SK-N-SH (cell line): Measurements from ENCODE around the gene AHCYL2. TPM values are rescaled to one million over a fixed set of nuclear protein-coding genes. Genes with fewer than 3 reads are reported as not detected.

Source experiments
- CTCF ChIA-PET: fragments of 300-600, 350-600 bp; formaldehyde crosslinking; extraction: SDS; loops from one replicate; lab custom pipeline; 2021; lab: Yijun Ruan, JAX
- POLR2A ChIA-PET: fragments of 350-600 bp; sonication (Branson Sonifier 250); formaldehyde crosslinking; extraction: SDS; loops from one replicate; lab custom pipeline; 2020; ENCODE audit warnings: antibody characterized with exemption, inconsistent platforms; lab: Yijun Ruan, JAX
- DNase-seq: peaks from one replicate; pipeline ENCODE4 v3.0.0; 2012
- H2AFZ ChIP-seq: fragments of 200-600 bp; sonication (generic); 2 replicates; pipeline ENCODE4 v1.8.1; 2016; ENCODE audit warnings: antibody characterized with exemption, mild to moderate bottlenecking, low read depth
- H3F3A ChIP-seq: fragments of 200-600 bp; sonication (generic); replicated peaks from 2 replicates; pipeline ENCODE3; 2016; ENCODE audit warnings: antibody characterized with exemption, mild to moderate bottlenecking; ENCODE audit not compliant: insufficient read depth
- H3K27ac ChIP-seq, 2 experiments: fragments of 200-500 bp in 1 of 2; fragments of 200-600 bp in 1 of 2; sonication (Bioruptor generic) in 1 of 2; sonication (generic), shearing (Covaris generic) in 1 of 2; 2 replicates each; pipeline versions ENCODE4 v1.5.1 to v1.6.1; 2014 to 2016; ENCODE audit warnings: low read depth in 2 of 2, inconsistent platforms in 1 of 2, low read length in 1 of 2, mild to moderate bottlenecking in 1 of 2, mixed read lengths in 1 of 2
- H3K27me3 ChIP-seq: fragments of 200-600 bp; sonication (generic), shearing (Covaris generic); 2 replicates; pipeline ENCODE4 v1.6.1; 2016; ENCODE audit warnings: mixed run types; ENCODE audit not compliant: insufficient read depth
- H3K36me3 ChIP-seq, 2 experiments: fragments of 200-500 bp in 1 of 2; fragments of 200-600 bp in 1 of 2; sonication (Bioruptor generic) in 1 of 2; sonication (generic) in 1 of 2; replicated peaks in 1 of 2; 2 replicates each; pipeline versions ENCODE3 to v1.5.1; 2014 to 2016; ENCODE audit warnings: low read length in 1 of 2, mild to moderate bottlenecking in 1 of 2; ENCODE audit not compliant: insufficient read depth in 2 of 2, control insufficient read depth in 1 of 2
- H3K4me1 ChIP-seq, 2 experiments: fragments of 200-500 bp in 1 of 2; fragments of 200-600 bp in 1 of 2; sonication (Bioruptor generic) in 1 of 2; sonication (generic), shearing (Covaris generic) in 1 of 2; 2 replicates each; pipeline versions ENCODE4 v1.5.1 to v1.6.1; 2014 to 2016; ENCODE audit warnings: low read depth in 1 of 2, low read length in 1 of 2, mixed run types in 1 of 2; ENCODE audit not compliant: insufficient read depth in 2 of 2, control insufficient read depth in 1 of 2
- H3K4me2 ChIP-seq: fragments of 200-600 bp; sonication (generic), shearing (Covaris generic); 2 replicates; pipeline ENCODE4 v1.6.1; 2017; ENCODE audit warnings: mixed run types
- H3K4me3 ChIP-seq, 2 experiments: fragments of 200-500 bp in 1 of 2; fragments of 200-600 bp in 1 of 2; sonication (Bioruptor generic) in 1 of 2; sonication (generic), shearing (Covaris generic) in 1 of 2; 2 replicates each; pipeline versions ENCODE4 v1.5.1 to v1.8.1; 2014 to 2016; ENCODE audit warnings: low read depth in 2 of 2, inconsistent platforms in 1 of 2, low read length in 1 of 2, mild to moderate bottlenecking in 1 of 2, mixed read lengths in 1 of 2, moderate library complexity in 1 of 2
- H3K79me2 ChIP-seq: fragments of 200-600 bp; sonication (generic); 2 replicates; pipeline ENCODE4 v1.8.1; 2017; ENCODE audit warnings: mild to moderate bottlenecking; ENCODE audit not compliant: insufficient read depth
- H3K9ac ChIP-seq: fragments of 200-600 bp; sonication (generic); 2 replicates; pipeline ENCODE4 v1.6.1; 2017; ENCODE audit warnings: mixed run types
- H3K9me2 ChIP-seq: fragments of 200-600 bp; sonication (generic); 2 replicates; pipeline ENCODE4 v1.6.1; 2017; ENCODE audit warnings: mixed run types
- H3K9me3 ChIP-seq: fragments of 200-600 bp; sonication (generic); 2 replicates; pipeline ENCODE4 v1.6.1; 2017; ENCODE audit warnings: mixed run types, mild to moderate bottlenecking, moderate library complexity
- H4K20me1 ChIP-seq: fragments of 200-600 bp; sonication (generic); 2 replicates; pipeline ENCODE4 v1.6.1; 2017; ENCODE audit warnings: mild to moderate bottlenecking, mixed run types; ENCODE audit not compliant: insufficient read depth
- ELF1 ChIP-seq: IDR thresholded peaks from 2 replicates; pipeline ENCODE4 v1.4.0; 2012
- EZH2phosphoT487 ChIP-seq: fragments of 200-600 bp; sonication (generic); IDR thresholded peaks from 2 replicates; pipeline ENCODE4 v1.6.1; 2017; ENCODE audit warnings: low read depth, mixed run types, mild to moderate bottlenecking, antibody characterized with exemption, moderate library complexity, borderline replicate concordance
- FOXJ3 ChIP-seq: sonication (generic); formaldehyde crosslinking; IDR thresholded peaks from 2 replicates; pipeline ENCODE4 v1.5.1; 2020; ENCODE audit warnings: mild to moderate bottlenecking, missing genetic modification reagents
- FOXM1 ChIP-seq: IDR thresholded peaks from 2 replicates; pipeline ENCODE4 v1.4.0; 2012; ENCODE audit warnings: low read depth, mild to moderate bottlenecking
- GABPA ChIP-seq: IDR thresholded peaks from 2 replicates; pipeline ENCODE4 v1.4.0; 2012; ENCODE audit warnings: low read depth, mild to moderate bottlenecking
- GATA2 ChIP-seq: sonication (generic); formaldehyde crosslinking; IDR thresholded peaks from 2 replicates; pipeline ENCODE4 v1.5.0; 2020; ENCODE audit warnings: mild to moderate bottlenecking, missing genetic modification reagents
- JUND ChIP-seq: IDR thresholded peaks from 2 replicates; pipeline ENCODE4 v1.4.0; 2012
- MEF2A ChIP-seq: IDR thresholded peaks from 2 replicates; pipeline ENCODE4 v1.4.0; 2012; ENCODE audit warnings: low read depth, borderline replicate concordance
- NFIC ChIP-seq: IDR thresholded peaks from 2 replicates; pipeline ENCODE4 v1.4.0; 2012; ENCODE audit warnings: borderline replicate concordance
- POLR2AphosphoS5 ChIP-seq: IDR thresholded peaks from 2 replicates; pipeline ENCODE4 v1.6.1; 2012; ENCODE audit warnings: low read depth, low read length
- RCOR1 ChIP-seq: fragments of 150-350 bp; IDR thresholded peaks from 2 replicates; pipeline ENCODE4 v1.6.1; 2017; ENCODE audit warnings: antibody characterized with exemption, low read length
- RFX5 ChIP-seq: IDR thresholded peaks from 2 replicates; pipeline ENCODE4 v1.6.1; 2012; ENCODE audit warnings: mild to moderate bottlenecking, improper control_type of control experiment, low read length
- RXRA ChIP-seq: IDR thresholded peaks from 2 replicates; pipeline ENCODE4 v1.4.0; 2012; ENCODE audit warnings: low read depth, mild to moderate bottlenecking, borderline replicate concordance
- SMC3 ChIP-seq: IDR thresholded peaks from 2 replicates; pipeline ENCODE4 v1.6.1; 2012; ENCODE audit warnings: low read depth, low read length, improper control_type of control experiment
- TCF12 ChIP-seq: IDR thresholded peaks from 2 replicates; pipeline ENCODE4 v1.4.0; 2012
- TEAD4 ChIP-seq: IDR thresholded peaks from 2 replicates; pipeline ENCODE4 v1.4.0; 2012; ENCODE audit warnings: mild to moderate bottlenecking, borderline replicate concordance; ENCODE audit not compliant: insufficient read depth
- YY1 ChIP-seq: IDR thresholded peaks from 2 replicates; pipeline ENCODE4 v1.4.0; 2012; ENCODE audit warnings: low read depth, mild to moderate bottlenecking
- WGBS: methylation state at CpG from one replicate; pipeline ENCODE4 v1.1.6; 2017; ENCODE audit warnings: low lambda C conversion rate; 5-methylcytosine and 5-hydroxymethylcytosine counted together
- polyA plus RNA-seq, 3 experiments: library from polyadenylated mRNA; depleted of rRNA; stranded (reverse); fragments of >200 nt; gene quantifications; 2 replicates each; pipeline ENCODE4 v1.2.3, GENCODE V29; 2012
- TF ChIP-seq, protein P1 (sequence below): fragments of 150-350 bp; IDR thresholded peaks from 2 replicates; pipeline ENCODE4 v1.6.1; 2016; ENCODE audit warnings: mild to moderate bottlenecking, low read depth, low read length
- TF ChIP-seq, protein P2 (sequence below): IDR thresholded peaks from 2 replicates; pipeline ENCODE4; 2012
- TF ChIP-seq, protein P3 (sequence below): fragments of 200-600 bp; sonication (generic); IDR thresholded peaks from 2 replicates; pipeline ENCODE4 v1.6.1; 2017; ENCODE audit warnings: antibody characterized with exemption, mild to moderate bottlenecking, moderate library complexity
- TF ChIP-seq, protein P4 (sequence below): IDR thresholded peaks from 2 replicates; pipeline ENCODE4 v1.4.0; 2012; ENCODE audit warnings: low read depth

AHCYL2 gene
- polyA plus RNA-seq, 1 of the 3 experiments (the other 2 are of a cell fraction) = 20.4 TPM

DNA sequence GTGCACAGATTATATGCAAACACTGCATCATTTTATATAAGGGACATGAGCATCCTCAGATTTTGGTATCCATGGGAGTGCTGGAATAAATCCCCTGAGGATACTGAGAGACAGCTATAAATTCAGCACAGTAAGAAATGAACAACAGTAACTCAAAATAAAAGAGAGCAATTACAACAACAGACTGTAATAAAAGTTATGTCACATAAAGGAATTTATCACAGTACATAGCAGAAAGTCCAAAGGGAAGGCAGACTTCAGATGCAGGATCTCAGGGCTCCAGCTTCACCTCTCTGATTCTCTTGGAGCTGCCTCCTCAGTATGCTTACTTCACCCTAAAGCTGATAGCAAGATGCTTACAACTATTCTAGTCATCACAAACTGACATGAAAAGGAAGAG lies 165.5 kb downstream of the AHCYL2 start:
- no peak overlapping the region for H3K9ac ChIP-seq

DNA sequence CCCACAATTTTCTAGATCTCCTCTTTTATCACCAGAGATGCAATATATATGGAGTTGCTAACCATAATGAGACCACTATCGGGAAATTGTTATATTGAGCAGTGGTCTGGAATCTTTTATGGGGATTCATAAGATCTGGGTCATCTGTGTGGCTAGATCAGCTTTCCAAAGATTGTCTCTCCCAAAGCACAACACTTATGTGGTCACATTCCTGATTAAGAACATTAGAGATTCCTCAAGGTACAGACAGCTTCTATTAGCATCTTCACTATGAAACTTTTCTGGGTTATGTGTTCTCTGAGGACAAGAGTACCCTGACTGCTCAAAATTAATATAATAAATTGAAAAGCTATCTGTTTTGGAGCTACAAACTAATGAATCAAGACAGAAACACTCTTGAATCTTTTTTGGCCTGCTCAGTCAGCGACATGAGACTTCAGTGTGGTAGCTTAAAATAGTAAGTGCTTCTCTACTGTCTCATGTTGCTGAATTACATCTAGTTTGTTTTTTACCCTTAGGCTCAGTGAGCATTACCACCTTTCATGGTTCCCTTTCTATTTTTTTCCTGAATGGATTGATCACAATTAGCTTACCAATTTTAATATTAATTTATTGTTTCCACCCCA lies 166.8 kb downstream of the AHCYL2 start:
- H3K27ac ChIP-seq = no peak overlapping the region
- no peak overlapping the region for H2AFZ ChIP-seq
- DNase-seq = no peak
- 87% methylated on average over 2 of the region's 2 CpGs for WGBS
- H4K20me1 ChIP-seq = no peaks in the 10 kb centered on the region
- ChIA-PET CTCF (interaction anchor here (0.7 to 7.3 kb wide), 7 partner anchors 12 to 173 kb away, joined by 3 to 67 read pairs (median 3); no protein-coding TSS in a partner anchor), POLR2A (no interaction called here)
- H3K4me1 ChIP-seq = peaks cover 0 to 2% of the 10 kb centered on the region in 2 experiments; a peak in 2 of 4 replicates
- no peaks in the 10 kb centered on the region for H3K9me3 ChIP-seq
- TF ChIP-seq, protein P1, sequence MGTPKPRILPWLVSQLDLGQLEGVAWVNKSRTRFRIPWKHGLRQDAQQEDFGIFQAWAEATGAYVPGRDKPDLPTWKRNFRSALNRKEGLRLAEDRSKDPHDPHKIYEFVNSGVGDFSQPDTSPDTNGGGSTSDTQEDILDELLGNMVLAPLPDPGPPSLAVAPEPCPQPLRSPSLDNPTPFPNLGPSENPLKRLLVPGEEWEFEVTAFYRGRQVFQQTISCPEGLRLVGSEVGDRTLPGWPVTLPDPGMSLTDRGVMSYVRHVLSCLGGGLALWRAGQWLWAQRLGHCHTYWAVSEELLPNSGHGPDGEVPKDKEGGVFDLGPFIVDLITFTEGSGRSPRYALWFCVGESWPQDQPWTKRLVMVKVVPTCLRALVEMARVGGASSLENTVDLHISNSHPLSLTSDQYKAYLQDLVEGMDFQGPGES = no peak
- no peak for TF ChIP-seq FOXJ3 (CRISPR knock-in tag)
- no peak for TF ChIP-seq JUND
- no peak for TF ChIP-seq RXRA
- TF ChIP-seq TCF12 = no peak
- no peak for TF ChIP-seq POLR2AphosphoS5
- no peak for TF ChIP-seq GABPA
- TF ChIP-seq GATA2 (CRISPR knock-in tag) = no peak
- TF ChIP-seq ELF1 = no peak
- TF ChIP-seq YY1 = no peak
- no peak for TF ChIP-seq TEAD4
- no peak for TF ChIP-seq NFIC
- TF ChIP-seq, protein P2, sequence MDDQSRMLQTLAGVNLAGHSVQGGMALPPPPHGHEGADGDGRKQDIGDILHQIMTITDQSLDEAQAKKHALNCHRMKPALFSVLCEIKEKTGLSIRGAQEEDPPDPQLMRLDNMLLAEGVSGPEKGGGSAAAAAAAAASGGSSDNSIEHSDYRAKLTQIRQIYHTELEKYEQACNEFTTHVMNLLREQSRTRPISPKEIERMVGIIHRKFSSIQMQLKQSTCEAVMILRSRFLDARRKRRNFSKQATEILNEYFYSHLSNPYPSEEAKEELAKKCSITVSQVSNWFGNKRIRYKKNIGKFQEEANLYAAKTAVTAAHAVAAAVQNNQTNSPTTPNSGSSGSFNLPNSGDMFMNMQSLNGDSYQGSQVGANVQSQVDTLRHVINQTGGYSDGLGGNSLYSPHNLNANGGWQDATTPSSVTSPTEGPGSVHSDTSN = no peak
- H3K9me2 ChIP-seq = no peaks in the 10 kb centered on the region
- H3F3A ChIP-seq = no peaks in the 10 kb centered on the region
- H3K4me2 ChIP-seq = no peak overlapping the region
- no peaks in the 10 kb centered on the region for H3K27me3 ChIP-seq
- H3K9ac ChIP-seq = no peak overlapping the region
- no peak overlapping the region for H3K4me3 ChIP-seq
- H3K36me3 ChIP-seq = peaks cover 0 to 22% of the 10 kb centered on the region in 2 experiments
- H3K79me2 ChIP-seq = no peaks in the 10 kb centered on the region

More for the DNA sequence above, 165.5 kb downstream of the AHCYL2 start:
- DNase-seq = no peak
- Histone ChIP-seq H3K9me2 (no peaks in the 10 kb centered on the region), H3K36me3 (peaks cover 0 to 22% of the 10 kb centered on the region in 2 experiments), H3K4me2 (no peak overlapping the region), H3K79me2 (no peaks in the 10 kb centered on the region), H4K20me1 (no peaks in the 10 kb centered on the region), H3K4me1 (peaks cover 0 to 2% of the 10 kb centered on the region in 2 experiments; a peak in 2 of 4 replicates), H3K9me3 (no peaks in the 10 kb centered on the region), H3K4me3 (no peak overlapping the region), H2AFZ (no peak overlapping the region), H3K27ac (no peak overlapping the region), H3K27me3 (no peaks in the 10 kb centered on the region), H3F3A (no peaks in the 10 kb centered on the region)
- ChIA-PET POLR2A (no interaction called here), CTCF (interaction anchor here (1.2 to 7.3 kb wide), 8 partner anchors 11 to 234 kb away, joined by 3 to 67 read pairs (median 4); no protein-coding TSS in a partner anchor)
- TF ChIP-seq TCF12 (no peak), SMC3 (no peak), MEF2A (no peak), ELF1 (no peak), RCOR1 (no peak), POLR2AphosphoS5 (no peak), GABPA (no peak), RFX5 (no peak), EZH2phosphoT487 (no peak), YY1 (no peak), FOXM1 (no peak)
- TF ChIP-seq, protein P3, sequence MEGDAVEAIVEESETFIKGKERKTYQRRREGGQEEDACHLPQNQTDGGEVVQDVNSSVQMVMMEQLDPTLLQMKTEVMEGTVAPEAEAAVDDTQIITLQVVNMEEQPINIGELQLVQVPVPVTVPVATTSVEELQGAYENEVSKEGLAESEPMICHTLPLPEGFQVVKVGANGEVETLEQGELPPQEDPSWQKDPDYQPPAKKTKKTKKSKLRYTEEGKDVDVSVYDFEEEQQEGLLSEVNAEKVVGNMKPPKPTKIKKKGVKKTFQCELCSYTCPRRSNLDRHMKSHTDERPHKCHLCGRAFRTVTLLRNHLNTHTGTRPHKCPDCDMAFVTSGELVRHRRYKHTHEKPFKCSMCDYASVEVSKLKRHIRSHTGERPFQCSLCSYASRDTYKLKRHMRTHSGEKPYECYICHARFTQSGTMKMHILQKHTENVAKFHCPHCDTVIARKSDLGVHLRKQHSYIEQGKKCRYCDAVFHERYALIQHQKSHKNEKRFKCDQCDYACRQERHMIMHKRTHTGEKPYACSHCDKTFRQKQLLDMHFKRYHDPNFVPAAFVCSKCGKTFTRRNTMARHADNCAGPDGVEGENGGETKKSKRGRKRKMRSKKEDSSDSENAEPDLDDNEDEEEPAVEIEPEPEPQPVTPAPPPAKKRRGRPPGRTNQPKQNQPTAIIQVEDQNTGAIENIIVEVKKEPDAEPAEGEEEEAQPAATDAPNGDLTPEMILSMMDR = no peak; the same call in 1 of the 2 replicates
- TF ChIP-seq, protein P4, sequence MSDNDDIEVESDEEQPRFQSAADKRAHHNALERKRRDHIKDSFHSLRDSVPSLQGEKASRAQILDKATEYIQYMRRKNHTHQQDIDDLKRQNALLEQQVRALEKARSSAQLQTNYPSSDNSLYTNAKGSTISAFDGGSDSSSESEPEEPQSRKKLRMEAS = no peak
